GM12874 (cell line): ENCODE results near the gene CMSS1.

ENCODE experiments used
- CTCF ChIP-seq: IDR thresholded peaks from 2 replicates; pipeline ENCODE4 v1.5.1; 2011; ENCODE audit warnings: low read depth, mild to moderate bottlenecking, control low read depth, low read length, moderate library complexity; ENCODE audit not compliant: insufficient read depth

The CMSS1 gene

GRCh38 chr3:99857278-99857677 lies 39.6 kb downstream of the CMSS1 start:
- TF ChIP-seq CTCF, result no peak

GRCh38 chr3:99858469-99858868 lies 40.8 kb downstream of the CMSS1 start:
- no peak for TF ChIP-seq CTCF

- no peak for TF ChIP-seq CTCF
Observed at GRCh38 chr3:99859825-99860224, 42.2 kb downstream of the CMSS1 start.

DNA sequence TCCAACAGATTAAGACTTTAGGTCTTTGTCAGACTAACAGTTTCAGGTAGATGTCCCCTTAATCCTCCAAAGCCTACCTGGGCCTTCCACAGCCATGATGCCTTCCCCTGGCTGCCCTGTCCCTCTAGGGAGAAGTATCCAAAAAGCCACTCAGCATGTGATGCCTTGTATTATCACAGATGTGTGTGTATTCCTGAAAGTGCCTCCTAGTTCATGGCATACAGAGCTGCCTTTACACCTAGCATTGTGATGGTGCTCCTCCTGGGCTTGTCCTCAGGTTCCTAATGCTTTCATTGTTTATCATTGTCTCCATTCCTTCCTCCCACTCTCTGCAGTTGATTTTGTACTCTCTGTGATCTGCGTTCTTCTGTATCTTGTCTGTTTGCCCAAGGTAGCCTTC lies 43.6 kb downstream of the CMSS1 start:
- no peak for TF ChIP-seq CTCF

DNA sequence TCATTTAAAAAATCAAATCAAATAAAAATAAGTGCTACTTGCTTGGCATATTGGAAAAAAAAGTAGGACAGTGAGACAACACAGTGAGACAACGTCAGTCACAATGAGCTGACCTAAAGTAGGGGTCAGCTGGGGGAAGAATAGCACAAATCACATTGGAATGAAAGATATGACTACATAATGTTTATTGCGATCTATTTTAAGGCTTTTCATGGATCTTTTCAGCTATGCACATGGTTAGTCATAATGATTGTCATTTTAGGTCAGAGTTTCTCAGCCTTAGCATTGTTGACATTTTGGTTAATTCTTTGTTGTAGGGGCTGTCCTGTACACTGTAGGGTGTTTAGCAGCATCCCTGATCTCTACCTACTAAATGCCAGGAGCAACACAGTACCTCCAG lies 44.5 kb downstream of the CMSS1 start:
- TF ChIP-seq CTCF, result no peak

GRCh38 chr3:99863002-99863401 lies 45.3 kb downstream of the CMSS1 start:
- TF ChIP-seq CTCF, result no peak

- no peak for TF ChIP-seq CTCF
Observed at GRCh38 chr3:99863588-99863987, 45.9 kb downstream of the CMSS1 start.

DNA sequence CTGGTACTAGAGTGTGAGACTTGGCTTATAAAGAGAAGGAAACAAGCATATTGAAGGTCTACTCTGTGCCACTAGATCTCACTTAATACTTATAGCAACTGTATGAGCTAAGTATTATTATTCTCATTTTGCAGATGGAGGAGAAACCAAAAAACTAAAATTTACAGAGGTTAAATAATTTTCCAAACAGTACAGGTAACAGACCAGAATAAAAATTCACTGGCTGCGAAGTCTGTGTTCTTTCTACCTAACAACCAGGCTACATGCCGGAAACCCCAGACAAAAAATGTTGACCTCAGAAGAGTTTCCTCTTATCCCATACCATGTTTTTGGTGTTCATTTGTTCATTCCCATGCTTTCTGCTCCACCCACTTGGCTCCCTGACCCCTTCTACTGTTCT lies 46.6 kb downstream of the CMSS1 start:
- TF ChIP-seq CTCF, result no peak
